HTERT RPE-1 (cell line): ENCODE results near the gene PHETA1.
"Not testable (repeated sequence)": the region's sequence is repeated elsewhere in the genome, so short reads cannot be mapped to it uniquely, and the experiment has no call there.

ENCODE experiments used
- in situ Hi-C: fragments of 300-500 bp; cut with MboI; formaldehyde crosslinking; loops from 4 replicates; pipeline ENCODE4 v1.14.3; 2020; ENCODE audit warnings: low sequenced_read_pairs

PHETA1 gene

GRCh38 chr12:111352296-111352993 lies 16.4 kb downstream of the PHETA1 start:
- in situ Hi-C loops = no loop called here

DNA sequence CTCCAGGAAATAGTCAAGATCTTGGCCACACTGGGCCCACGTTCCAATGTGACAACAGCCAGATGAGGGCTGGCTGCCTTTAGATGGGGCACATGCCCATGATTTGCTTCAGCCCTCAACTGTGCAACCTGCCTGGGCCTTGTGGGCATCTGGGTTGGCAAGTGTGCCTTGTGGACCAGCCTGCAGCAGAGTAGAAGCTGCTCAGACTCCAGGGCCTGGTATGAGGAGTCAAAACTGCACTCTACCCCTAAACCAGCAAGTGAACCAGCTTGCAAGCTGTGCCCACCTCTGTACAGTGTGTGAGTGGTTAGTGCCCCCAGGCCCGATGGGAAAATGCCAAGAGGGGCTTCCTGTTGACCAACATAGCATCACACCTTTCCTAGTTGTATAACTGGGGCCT lies 17.9 kb downstream of the PHETA1 start:
- in situ Hi-C loops = no loop called here

DNA sequence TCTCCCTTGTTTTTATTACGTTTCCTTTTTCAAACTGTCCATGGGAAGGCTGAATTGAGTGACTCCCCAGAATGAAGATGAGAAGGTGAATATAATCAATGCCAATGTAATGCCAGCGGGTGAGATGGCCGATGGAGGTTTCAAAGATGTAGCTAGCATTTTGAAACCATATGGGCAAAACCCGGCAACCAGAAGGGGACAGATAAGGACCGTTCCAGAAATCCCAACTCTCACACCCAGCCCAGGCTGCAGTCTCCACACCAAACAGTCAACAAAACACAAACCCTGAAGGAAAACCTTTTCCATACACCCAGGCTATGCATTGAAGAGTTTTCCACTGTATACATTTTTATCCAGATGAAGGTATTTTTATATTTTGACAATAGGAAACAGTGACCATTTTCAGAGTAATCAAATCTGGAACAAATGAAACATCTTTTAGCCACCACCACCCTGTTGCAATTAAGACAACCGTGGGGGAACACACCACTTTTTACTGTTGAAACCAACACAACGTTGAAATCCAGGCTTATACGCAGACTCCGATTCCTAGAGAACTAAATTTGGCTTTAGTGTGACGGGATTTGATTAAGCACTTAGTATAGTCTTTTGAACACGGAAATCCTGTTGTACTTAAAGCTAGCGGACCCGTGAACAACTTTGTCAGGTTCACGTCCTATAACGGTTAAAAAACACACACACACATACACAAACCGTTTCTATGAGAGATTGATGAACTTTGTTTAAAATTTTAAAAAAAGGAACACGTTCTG lies 19.0 kb downstream of the PHETA1 start:
- in situ Hi-C loops = no loop called here

- in situ Hi-C loops = no loop called here
These were observed 19.7 kb downstream of the PHETA1 start for GRCh38 chr12:111349101-111349747.

GRCh38 chr12:111347891-111348644 lies 20.8 kb downstream of the PHETA1 start:
- in situ Hi-C loops = no loop called here

DNA sequence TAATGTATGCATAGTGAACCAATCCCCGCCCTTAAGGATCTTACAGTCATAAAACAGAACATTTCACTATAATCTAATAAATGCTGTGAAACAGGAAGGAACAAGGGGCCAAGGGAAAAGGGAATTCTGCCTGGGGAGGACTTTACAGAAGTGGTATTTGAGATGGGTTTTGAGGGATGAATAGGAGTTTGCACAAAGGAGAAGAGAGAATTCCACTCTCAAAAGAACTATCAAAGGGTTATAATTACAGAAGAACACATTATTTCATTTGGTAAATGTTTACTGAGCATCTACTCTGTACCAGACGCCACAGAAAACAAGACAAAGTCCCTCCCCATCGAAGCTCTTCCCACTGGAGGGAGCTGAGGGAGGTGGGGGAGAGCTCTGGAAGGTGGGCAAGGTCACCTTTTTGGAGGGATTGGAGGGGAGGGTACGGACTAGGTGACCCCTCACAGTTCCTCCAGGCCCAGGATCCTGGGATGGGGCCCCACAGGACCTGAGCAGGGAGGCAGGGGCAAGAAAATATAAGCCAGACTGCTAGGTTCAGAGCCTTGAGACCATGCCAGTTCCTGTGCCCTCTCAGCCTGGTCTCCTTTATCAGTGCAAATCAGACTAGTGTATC lies 24.5 kb downstream of the PHETA1 start:
- in situ Hi-C loops = no loop called here

DNA sequence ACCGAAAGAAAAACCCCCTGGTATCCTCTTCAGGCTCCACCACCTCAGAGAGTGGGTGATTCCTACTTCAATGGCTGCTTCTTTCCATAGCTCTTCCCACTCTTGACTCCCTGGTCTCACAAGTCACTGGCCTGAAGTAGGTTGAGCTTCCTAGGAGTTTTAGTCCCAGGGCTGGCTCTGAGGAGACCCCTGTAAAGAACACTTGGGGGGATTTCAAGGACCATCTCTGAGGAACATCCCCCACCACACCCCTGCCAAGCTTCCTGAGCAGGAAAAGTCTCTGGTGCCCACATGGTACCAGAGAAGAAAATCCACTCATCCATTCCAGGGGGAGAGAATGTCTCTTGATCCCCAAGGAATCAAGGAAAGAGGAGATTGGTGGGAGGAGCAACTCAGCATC lies 25.7 kb downstream of the PHETA1 start:
- in situ Hi-C loops = no loop called here

- in situ Hi-C loops = no loop called here
These were observed 26.5 kb downstream of the PHETA1 start for GRCh38 chr12:111342376-111342775.

DNA sequence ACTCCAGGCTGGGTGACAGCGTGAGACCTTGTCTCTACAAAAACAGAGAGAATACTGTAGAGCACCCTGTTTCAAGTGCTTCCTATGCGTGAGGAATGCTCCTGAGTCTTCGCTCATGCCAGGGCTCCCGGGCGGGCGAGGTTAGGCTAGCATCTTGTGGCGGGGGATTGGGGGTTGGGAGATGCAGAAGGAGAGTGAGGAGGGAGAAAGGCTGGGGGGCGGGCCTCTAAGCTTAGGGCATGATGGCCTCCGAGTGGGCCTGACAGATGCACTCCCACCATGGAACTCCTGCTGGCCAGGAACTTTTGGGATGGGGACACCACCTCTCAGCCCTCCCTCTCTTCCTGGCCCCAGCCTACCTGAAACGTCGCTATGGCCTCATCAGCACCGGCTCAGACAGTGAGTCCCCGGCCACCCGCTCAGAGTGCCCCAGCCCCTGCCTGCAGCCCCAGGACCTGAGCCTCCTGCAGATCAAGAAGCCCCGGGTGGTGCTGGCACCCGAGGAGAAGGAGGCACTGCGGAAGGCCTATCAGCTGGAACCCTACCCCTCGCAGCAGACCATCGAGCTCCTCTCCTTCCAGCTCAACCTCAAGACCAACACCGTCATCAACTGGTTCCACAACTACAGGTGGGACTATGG lies 27.3 kb downstream of the PHETA1 start:
- in situ Hi-C loops = no loop called here

DNA sequence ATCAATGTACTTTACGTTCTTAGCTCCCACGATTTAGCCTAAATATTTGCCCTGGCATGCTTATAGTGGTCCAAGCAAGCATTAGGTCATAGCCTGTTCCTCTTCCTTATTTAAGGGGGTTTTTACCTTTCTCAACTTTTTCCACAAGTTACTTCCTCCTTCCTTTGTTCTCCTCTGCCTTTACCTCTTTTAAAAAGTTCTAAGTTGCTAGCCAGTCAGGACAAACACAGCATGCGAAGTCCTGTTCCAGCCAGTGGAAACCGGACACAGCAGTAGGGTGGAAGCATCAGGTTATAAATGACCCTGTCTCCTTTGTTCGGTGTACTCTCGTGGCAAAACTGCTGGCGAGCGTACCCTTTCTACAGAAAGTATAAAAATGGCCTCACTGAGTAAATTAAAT lies 28.2 kb downstream of the PHETA1 start:
- in situ Hi-C loops = not testable (repeated sequence)

- in situ Hi-C loops = no loop called here
These were observed 28.7 kb downstream of the PHETA1 start for GRCh38 chr12:111340231-111340630.

- in situ Hi-C loops = no loop called here
These were observed 29.5 kb downstream of the PHETA1 start for GRCh38 chr12:111339321-111339938.

DNA sequence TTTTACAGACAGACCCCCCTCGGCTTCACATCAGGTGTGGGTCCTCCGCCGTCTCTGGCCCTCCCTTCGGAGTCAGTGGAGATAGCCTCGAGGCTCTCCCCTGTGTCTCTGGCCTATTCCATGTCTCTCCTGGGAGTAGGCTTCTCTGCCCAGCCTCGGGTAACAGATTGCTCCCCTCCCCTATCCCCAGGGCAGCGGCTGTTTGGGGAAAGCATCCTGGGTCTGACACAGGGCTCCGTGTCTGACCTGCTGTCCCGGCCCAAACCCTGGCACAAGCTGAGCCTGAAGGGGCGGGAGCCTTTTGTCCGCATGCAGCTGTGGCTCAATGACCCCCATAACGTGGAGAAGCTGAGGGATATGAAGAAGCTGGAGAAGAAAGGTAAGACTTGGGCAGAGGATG lies 30.8 kb downstream of the PHETA1 start:
- in situ Hi-C loops = no loop called here

DNA sequence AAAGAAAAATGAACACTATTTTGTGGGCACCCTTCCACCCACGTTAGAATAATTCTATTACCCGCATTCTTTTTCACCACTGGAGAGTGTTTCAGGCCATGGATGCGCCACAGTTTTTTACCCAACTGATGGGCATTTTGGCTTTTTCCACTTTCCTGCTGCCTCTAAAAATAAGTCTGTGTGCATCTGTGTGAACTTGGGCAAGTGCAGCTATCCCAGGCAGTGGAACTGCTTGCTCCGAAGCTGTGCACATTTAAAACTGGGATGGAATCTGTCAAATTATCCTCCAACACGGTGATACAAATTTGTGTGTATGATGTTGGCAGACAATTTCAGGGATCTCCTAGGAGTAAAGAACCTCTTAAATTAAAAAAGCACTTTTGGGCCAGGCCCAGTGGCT lies 31.5 kb downstream of the PHETA1 start:
- in situ Hi-C loops = no loop called here

DNA sequence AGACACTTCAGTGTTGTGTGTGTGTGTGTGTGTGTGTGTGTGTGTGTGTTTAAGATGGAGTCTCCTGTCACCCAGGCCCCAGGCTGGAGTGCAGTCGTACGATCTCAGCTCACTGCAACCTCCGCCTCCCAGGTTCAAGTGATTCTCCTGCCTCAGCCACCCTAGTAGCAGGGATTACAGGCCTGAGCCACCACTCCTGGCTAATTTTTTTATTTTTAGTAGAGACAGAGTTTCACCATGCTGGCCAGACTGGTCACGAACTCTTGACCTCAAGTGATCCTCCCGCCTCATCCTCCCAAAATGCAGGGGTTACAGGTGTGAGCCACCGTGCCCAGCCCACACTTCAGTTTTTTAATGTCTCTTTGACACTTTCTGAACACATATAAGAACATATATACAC lies 32.5 kb downstream of the PHETA1 start:
- in situ Hi-C loops = not testable (repeated sequence)

- in situ Hi-C loops = no loop called here
These were observed 33.1 kb downstream of the PHETA1 start for GRCh38 chr12:111335811-111336210.

- in situ Hi-C loops = not testable (repeated sequence)
These were observed 33.6 kb downstream of the PHETA1 start for GRCh38 chr12:111335301-111335700.

DNA sequence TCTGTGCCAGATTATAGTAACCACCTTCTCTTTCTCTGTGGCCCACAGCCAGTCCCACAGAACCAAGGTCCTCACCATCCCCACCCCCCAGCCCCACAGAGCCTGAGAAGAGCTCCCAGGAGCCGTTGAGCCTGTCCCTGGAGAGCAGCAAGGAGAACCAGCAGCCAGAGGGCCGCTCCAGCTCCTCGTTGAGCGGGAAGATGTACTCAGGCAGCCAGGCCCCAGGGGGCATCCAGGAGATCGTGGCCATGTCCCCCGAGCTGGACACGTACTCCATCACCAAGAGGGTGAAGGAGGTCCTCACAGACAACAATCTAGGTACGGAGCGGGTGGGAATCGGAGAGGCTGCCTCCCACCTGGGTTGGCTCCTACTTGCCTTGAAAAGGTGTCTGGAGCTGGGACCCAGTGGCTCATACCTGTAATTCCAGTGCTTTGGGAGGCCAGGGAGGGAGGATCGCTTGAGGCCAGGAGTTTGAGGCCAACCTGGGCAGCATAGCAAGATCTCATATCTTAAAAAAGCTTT lies 34.4 kb downstream of the PHETA1 start:
- in situ Hi-C loops = no loop called here
